Measurements from ENCODE around the gene MAN1C1.

Gene MAN1C1

DNA sequence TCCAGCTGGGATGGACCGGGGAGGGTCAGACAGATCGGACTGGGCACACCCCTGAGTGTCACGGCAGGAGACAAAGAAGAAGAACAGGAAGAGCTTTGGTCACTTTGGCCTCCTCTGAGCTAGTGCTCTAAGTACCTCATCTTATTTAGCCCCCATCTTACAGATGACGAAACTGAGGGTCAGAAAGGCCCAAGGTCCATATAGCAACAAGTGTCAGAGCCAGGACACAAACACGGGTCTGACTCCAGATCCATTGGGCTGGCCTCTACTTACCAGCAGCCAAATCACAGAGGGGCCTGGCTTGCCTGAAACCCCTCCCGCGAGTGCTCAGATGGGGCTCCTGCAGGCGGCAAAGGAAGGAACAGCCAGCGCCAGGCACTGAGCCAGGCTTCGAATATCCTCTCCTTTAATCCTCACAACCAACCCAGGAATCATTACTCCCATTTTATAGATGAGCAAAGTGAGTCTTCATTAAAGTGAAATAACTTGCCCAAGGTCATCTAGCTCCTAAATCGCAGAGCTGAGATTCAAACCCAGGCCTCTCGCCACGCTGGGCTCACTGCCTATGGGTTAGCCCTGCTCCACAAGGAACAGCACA, 157.7 kb downstream of the MAN1C1 start:
- DNase-seq (ENCODE audit: low read depth in 1 of 2, low spot score in 1 of 2) = no peak

GRCh38 chr1:25774921-25775771, 158.6 kb downstream of the MAN1C1 start:
- DNase-seq (ENCODE audit: low read depth in 1 of 2, low spot score in 1 of 2) = peak; percentile 55 to 70

DNA sequence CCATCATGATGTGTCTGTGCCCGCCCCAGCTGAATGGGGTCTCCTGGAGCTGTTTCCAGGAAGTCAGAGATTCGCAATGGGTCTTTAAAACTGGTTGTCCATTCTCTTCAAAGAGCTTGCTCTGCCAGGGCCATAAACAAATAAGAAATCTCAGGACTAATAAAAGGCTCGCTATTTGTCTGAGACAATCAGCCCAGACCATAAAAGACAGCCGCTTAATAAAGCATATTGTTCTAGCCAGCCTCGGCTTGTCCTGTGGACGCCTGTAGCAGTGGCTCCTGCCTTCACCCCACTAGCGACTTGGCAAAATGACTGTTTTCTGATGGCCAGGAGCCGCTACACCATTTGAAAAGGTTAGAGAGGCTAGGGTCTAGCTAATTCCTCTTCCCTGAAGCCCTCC, 162.8 kb downstream of the MAN1C1 start:
- no peak for DNase-seq (ENCODE audit: low read depth in 1 of 2, low spot score in 1 of 2)

DNA sequence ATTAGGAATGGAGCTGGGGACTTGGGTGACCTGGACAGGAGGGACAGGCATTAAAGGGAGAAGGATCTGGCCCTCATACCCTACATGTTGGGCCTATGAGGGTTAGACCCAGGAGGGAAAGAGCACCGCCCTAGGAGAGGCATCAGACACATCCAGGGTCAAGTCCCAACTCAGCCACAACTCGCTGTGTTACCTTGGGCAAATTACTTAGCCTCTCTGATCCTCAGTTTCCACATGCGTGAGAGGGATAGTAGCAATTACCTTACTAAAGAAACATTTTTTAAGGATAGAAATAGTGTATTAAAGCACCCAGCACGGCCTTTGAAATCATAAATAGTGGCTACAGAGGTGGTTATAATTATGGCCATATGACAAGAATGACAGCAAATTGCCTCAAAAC, 163.3 kb downstream of the MAN1C1 start:
- DNase-seq (ENCODE audit: low read depth in 1 of 2, low spot score in 1 of 2) = no peak

- no peak for DNase-seq (ENCODE audit: low read depth in 1 of 2, low spot score in 1 of 2)
Measured at GRCh38 chr1:25780318-25781129, 163.9 kb downstream of the MAN1C1 start.

- DNase-seq (ENCODE audit: low read depth in 1 of 2, low spot score in 1 of 2) = no peak
Measured at GRCh38 chr1:25781130-25781433, 164.5 kb downstream of the MAN1C1 start.

GRCh38 chr1:25782608-25783201, 166.1 kb downstream of the MAN1C1 start:
- DNase-seq (ENCODE audit: low read depth in 1 of 2, low spot score in 1 of 2) = no peak

- no peak for DNase-seq (ENCODE audit: low read depth in 1 of 2, low spot score in 1 of 2)
Measured at GRCh38 chr1:25784575-25785051, 168.0 kb downstream of the MAN1C1 start.

DNA sequence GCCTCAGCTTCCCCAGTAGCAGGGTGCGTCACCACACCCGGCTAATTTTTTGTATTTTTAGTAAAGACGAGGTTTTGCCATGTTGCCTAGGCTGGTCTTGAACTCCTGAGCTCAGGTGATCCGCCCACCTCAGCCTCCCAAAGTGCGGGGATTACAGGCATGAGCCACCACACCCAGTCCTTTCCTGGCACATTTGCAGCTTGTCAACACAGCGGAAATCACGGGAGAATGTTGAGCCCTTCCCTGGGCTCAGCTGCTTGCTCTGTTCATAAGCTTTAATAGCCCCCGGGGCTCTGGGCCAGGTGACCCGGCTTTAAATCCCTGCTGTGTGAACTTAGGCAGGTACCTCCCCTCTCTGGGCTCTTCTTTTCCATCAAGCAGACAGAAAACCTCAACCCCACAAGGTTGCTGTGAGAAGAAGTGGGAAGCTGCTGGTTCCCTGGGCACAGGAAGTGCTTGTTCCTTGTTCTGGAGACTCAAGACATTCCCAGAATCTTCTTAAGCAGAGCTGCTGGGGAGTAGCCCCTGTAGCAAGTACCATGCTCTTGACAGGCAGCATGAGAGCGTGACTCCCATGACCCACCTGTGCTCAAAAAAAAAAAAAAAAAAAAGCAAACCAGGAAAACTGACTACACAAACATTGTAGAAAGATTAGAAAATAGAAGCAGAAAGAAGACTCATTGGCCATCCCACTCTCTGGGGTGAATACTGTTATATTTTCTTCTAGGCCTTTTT, 168.9 kb downstream of the MAN1C1 start:
- no peak for DNase-seq (ENCODE audit: low read depth in 1 of 2, low spot score in 1 of 2)

DNA sequence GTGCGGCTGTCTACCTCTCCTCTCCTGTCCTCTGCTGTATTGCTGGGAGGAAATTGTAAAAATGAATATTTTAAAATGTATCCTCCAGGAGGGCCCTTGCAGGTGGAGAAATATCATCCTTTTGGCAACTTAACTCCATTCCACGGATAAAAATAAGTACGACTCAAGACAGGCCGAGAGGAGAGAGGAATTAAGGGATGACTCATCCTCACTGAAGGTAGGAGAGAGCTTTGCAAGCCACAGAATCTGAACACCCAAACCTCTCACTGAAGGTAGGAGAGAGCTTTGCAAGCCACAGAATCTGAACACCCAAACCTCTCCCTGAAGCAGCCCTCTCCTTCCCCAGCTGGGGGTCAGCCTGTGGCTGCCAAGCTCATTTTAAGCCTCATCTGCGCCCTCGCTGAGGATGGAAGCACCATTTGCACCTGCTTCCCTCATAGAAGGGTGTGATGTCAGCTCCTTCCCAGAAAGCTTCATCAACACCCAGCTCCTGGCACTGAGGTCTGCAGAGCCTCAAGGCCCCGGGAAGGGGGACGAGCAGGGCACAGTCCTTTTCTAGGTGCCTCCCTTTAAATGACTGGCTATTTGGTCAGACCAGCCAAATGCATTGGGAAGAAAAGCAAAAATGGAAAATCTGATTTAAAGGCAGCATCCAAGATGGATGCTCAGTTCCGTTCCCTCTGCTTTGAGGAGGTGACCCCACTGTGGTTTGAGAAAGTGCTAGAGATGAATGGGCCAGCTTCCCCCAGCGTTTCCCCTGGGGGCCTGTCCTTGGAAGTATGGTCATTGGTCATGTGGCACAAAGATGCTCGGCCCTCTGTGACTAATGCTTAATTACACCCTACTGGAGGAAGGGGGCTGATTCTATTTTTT, 170.5 kb downstream of the MAN1C1 start:
- no peak for DNase-seq (ENCODE audit: low read depth in 1 of 2, low spot score in 1 of 2)

DNA sequence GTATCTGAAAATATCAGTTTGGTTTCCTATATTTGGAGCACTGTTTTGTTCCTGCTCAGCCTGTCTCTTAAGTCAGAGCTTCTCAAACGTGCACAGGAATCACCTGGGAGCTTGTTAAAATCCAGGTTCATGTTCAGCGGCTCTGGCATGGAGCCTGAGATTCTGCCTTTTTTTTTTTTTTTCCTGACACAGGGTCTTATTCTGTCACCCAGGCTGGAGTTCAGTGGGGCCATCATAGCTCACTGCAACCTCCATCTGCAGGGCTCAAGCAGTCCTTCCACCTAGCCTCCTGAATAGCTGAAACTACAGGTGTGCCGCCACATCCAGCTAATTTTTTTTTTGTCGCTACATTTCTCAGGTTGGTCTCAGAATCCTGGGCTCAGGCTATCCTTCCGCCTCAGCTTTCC, 171.2 kb downstream of the MAN1C1 start:
- DNase-seq (ENCODE audit: low read depth in 1 of 2, low spot score in 1 of 2) = no peak

DNA sequence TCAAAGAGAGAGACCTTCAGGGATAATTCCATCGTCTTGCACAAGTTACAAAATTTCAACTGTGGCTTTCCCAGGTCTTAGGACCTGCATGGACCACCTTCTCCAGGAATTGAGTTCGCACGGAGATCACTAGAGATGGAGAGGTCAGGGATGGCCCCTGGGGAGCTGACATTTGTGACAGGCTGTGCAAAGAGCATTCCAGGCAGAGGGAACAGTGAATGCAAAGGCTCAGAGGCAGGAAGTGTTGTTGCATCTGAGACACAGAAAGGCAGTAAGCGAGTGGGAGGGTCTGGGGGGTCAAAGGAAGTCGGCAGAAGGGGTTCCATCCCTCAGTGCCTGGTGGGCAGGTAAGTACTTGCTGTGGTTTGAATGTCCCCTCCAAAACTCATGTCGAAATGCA, 173.9 kb downstream of the MAN1C1 start:
- no peak for DNase-seq (ENCODE audit: low read depth in 1 of 2, low spot score in 1 of 2)

DNA sequence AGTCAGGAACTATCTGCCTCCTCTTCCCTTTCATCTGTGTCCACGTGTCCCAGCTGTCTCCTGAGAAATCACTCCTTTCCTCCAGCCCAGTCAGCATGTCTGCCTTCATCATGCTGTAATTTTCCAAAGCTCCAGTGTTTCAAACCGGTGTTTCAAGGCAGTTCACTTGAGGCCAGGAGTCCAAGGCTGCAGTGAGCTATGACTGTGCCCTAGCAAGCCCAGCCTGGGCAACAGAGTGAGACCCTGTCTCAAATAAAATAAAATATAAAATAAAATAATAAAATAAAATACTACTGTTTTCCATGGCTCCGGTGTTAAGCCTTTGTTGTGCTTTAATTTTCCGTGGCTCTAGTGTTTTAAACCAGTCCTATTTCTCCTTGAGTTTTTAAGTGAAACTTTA, 175.5 kb downstream of the MAN1C1 start:
- DNase-seq (ENCODE audit: low read depth in 1 of 2, low spot score in 1 of 2) = no peak

GRCh38 chr1:25793585-25794170, 177.1 kb downstream of the MAN1C1 start:
- DNase-seq (ENCODE audit: low read depth in 1 of 2, low spot score in 1 of 2) = no peak

DNA sequence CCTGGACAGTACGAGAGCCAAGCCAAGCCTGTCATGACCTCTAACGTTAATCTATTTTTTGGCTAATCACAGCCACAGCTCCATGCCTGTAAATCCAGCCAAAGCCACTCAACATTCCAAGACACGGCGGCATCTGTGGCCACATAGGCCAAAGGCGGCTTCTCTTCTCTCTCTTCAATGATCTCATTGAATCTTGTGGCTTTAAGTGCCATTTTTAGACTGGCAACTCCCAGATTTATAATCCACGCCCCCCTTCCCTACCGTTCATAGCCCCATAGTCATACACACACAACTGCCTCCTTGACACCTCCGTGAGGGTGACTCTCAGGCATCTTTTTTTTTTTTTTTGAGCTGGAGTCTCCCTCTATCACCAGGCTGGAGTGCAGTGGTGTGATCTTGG, 177.7 kb downstream of the MAN1C1 start:
- no peak for DNase-seq (ENCODE audit: low read depth in 1 of 2, low spot score in 1 of 2)

DNA sequence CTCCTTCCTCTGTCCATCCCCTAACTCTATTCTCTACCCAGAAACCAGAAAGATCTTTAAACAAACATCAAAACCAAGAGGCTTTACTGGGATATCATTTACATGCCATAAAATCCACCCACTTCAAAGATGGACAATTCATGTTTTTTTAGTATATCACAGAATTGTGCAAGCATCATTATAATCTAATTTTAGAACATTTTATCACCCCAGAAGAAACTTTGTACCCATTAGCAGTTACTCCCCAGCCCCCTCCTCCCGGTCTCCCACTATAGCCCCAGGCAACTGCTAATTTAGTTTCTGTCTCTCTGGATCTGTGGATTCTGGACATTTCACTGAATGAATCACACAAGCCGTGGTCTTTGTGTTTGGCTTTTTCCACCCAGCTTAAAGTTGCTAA, 178.6 kb downstream of the MAN1C1 start:
- DNase-seq (ENCODE audit: low read depth in 1 of 2, low spot score in 1 of 2) = no peak

DNA sequence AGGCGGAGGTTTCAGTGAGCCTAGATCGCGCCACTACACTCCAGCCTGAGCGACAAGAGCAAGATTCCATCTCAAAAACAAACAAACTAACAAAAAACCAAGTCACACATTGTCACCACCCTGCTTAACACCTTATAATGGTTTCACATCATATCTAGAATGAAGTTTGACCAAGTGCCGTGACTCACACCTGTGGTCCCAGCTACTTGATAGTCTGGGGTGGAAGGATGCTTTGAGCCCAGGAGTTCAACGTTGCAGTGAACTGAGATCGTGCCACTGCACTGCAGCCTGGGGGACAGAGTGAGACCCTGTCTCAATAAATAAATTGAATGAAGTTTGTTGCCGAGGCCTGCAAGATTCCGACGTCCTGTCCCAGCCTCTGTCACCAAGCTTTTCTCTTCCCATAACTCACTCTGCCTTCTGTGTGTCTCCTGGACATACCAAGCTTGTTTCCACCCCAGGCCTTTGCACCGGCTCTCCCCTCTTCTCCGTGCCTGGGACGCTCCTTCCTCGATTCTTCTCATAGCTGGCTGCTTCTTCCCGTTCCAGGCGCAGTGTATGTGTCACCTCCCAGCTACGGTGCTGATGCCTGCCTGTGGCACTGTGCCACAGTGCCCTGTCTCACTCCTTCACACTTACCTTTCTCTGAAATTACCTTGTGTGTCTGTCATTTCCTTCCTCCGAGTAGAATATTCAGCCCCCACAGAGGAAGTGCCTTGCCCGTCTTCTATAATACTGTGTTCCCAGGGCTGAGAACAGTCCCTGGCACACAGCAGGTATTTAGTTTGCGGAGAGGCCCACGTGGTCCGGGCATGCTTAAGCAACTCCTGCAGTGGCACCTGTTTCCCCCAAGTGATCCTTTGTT, 179.6 kb downstream of the MAN1C1 start:
- no peak for DNase-seq (ENCODE audit: low read depth in 1 of 2, low spot score in 1 of 2)

GRCh38 chr1:25796811-25797458, 180.3 kb downstream of the MAN1C1 start:
- DNase-seq (ENCODE audit: low read depth in 1 of 2, low spot score in 1 of 2) = peak; percentile 65 to 81

Measured in stimulated activated CD4-positive, alpha-beta T cell treated with anti-CD3 and anti-CD28 coated beads, Interleukin-15, amount 100 ng/mL, for 1 hour (primary cell).